PC-9 (cell line): Measurements from ENCODE around the gene DNAAF3. TPM values are rescaled to one million over a fixed set of nuclear protein-coding genes. Genes with fewer than 3 reads are reported as not detected.
A peak's percentile ranks its signal among the peaks of the same experiment; 100 is the strongest.

ENCODE experiments used
- Bru-seq: library from RNA; stranded (reverse); fragments of 400-500 nt; gene quantifications from one replicate; lab custom pipeline; 2021; lab: Mats Ljungman, UMichigan
- BruChase-seq, 2 experiments: library from RNA; stranded (reverse); fragments of 400-500 nt; gene quantifications; one replicate each; lab custom pipeline; 2021; lab: Mats Ljungman, UMichigan
- BruUV-seq: library from RNA; stranded (reverse); fragments of 400-500 nt; replicated peaks from 2 replicates; lab custom pipeline; 2021; lab: Mats Ljungman, UMichigan
- CTCF ChIA-PET: fragments of 300-600 bp; sonication (Branson Sonifier 250); formaldehyde crosslinking; loops from one replicate; lab custom pipeline; 2022; ENCODE audit warnings: antibody characterized with exemption; lab: Charles Lee
- POLR2A ChIA-PET: fragments of 300-600 bp; sonication (Branson Sonifier 250); formaldehyde crosslinking; loops from one replicate; lab custom pipeline; 2022; ENCODE audit warnings: antibody characterized with exemption; ENCODE audit not compliant: unreplicated experiment; lab: Charles Lee
- DNase-seq, 2 experiments: peaks; one replicate each; pipeline versions ENCODE4 v3.0.0 to v3.0.0-alpha.2; 2015 to 2022; ENCODE audit warnings: mixed read lengths in 1 of 2
- H2AFZ ChIP-seq: fragments of 200-600 bp; sonication (generic); 2 replicates; pipeline ENCODE4 v1.8.1; 2017; ENCODE audit warnings: antibody characterized with exemption
- H3F3A ChIP-seq: fragments of 200-600 bp; sonication (generic); 2 replicates; pipeline ENCODE4 v1.8.1; 2017; ENCODE audit warnings: antibody characterized with exemption, mild to moderate bottlenecking, low read depth; ENCODE audit not compliant: insufficient read depth
- H3K27ac ChIP-seq: fragments of 200-600 bp; sonication (generic); 2 replicates; pipeline ENCODE4 v1.6.1; 2016; ENCODE audit warnings: mixed run types
- H3K27me3 ChIP-seq: fragments of 200-600 bp; sonication (generic); 2 replicates; pipeline ENCODE4 v1.6.1; 2016; ENCODE audit warnings: low read depth, mixed run types; ENCODE audit not compliant: insufficient read depth
- H3K36me3 ChIP-seq: fragments of 200-600 bp; sonication (generic); 2 replicates; pipeline ENCODE4 v1.6.1; 2016; ENCODE audit warnings: low read depth, mixed run types
- H3K4me1 ChIP-seq: fragments of 200-600 bp; sonication (generic); replicated peaks from 2 replicates; pipeline ENCODE4 v1.6.1; 2016; ENCODE audit warnings: mixed run types; ENCODE audit not compliant: insufficient read depth
- H3K4me2 ChIP-seq: fragments of 200-600 bp; sonication (generic); 2 replicates; pipeline ENCODE4 v1.6.1; 2017; ENCODE audit warnings: mixed run types
- H3K4me3 ChIP-seq: fragments of 200-600 bp; sonication (generic); 2 replicates; pipeline ENCODE4 v1.6.1; 2016; ENCODE audit warnings: mixed run types
- H3K79me2 ChIP-seq: fragments of 200-600 bp; sonication (generic); 2 replicates; pipeline ENCODE4 v1.6.1; 2017; ENCODE audit warnings: low read depth, mixed run types
- H3K9me2 ChIP-seq: fragments of 200-600 bp; sonication (generic); 2 replicates; pipeline ENCODE4 v1.8.1; 2017; ENCODE audit warnings: mild to moderate bottlenecking; ENCODE audit not compliant: insufficient read depth
- H3K9me3 ChIP-seq: fragments of 200-600 bp; sonication (generic); 2 replicates; pipeline ENCODE4 v1.8.1; 2016; ENCODE audit warnings: low read depth; ENCODE audit not compliant: insufficient read depth
- H4K20me1 ChIP-seq: fragments of 200-600 bp; sonication (generic); 2 replicates; pipeline ENCODE4 v1.8.1; 2017; ENCODE audit not compliant: insufficient read depth
- CTCF ChIP-seq: fragments of 200-600 bp; sonication (generic); conservative IDR thresholded peaks from 2 replicates; pipeline ENCODE4 v1.6.1; 2017; ENCODE audit warnings: mixed run types, antibody characterized with exemption, mild to moderate bottlenecking, moderate library complexity
- EZH2 ChIP-seq: fragments of 200-600 bp; sonication (generic); IDR thresholded peaks from 2 replicates; pipeline ENCODE4 v1.8.0; 2017; ENCODE audit warnings: antibody characterized with exemption, low read depth
- intact Hi-C: fragments of 100-400 bp; cut with micrococcal nuclease; formaldehyde crosslinking; loops from one replicate; pipeline ENCODE4 v1.10.0; 2022; ENCODE audit not compliant: unreplicated experiment
- long read RNA-seq: library from polyadenylated mRNA; stranded (forward); transcript quantifications from one replicate; pipeline ENCODE4 v2.0.0, GENCODE V29; 2022
- total RNA-seq: library from RNA; stranded (reverse); gene quantifications from 2 replicates; pipeline ENCODE4 v1.2.3, GENCODE V29; 2021

DNAAF3 gene
- total RNA-seq (51.8 and 76.6 TPM in 2 replicates), Bru-seq, nascent RNA (percentile 52 among the genes with signal in this experiment), BruChase-seq, experiment 1, labeled RNA remaining after a 2-hour chase (percentile 61 among the genes with signal in this experiment), BruChase-seq, experiment 2, labeled RNA remaining after a 6-hour chase (percentile 73 among the genes with signal in this experiment)
- long read RNA-seq, transcript DNAAF3-201 (12 exons, 2,169 nt): major isoform, 14 of 101 reads
- long read RNA-seq, transcript DNAAF3-203 (12 exons, 2,059 nt): minor isoform, 11 of 101 reads
- long read RNA-seq, partial matches to known transcripts: 19 of 101 reads
- long read RNA-seq, other reads (novel, unspliced or antisense): 49 of 101 reads

GRCh38 chr19:55166530-55167268 is at the start of gene DNAAF3:
DNAAF3 (minus strand) TSS chr19:55166613; CDS start chr19:55166413, 200 bp downstream.
- no peaks in the 10 kb centered on the region for H3K9me3 ChIP-seq
- POLR2A ChIA-PET: interaction anchor here (0.6 to 1.4 kb wide), 19 partner anchors 10 to 473 kb away, joined by 3 to 14 read pairs (median 5); partner anchors contain the start of genes HSPBP1, PPP6R1, PTPRH and TMEM238
- intact Hi-C loops: loop anchor here (1.0 to 10.0 kb wide), 10 partner anchors 22 to 492 kb away; partner anchors contain the start of genes FIZ1, KMT5C, PPP1R12C and PPP6R1
- DNase-seq: peak; percentile 96 to 99
- no TSS peak for BruUV-seq
- H2AFZ ChIP-seq: peak within 1 kb of the TSS; percentile 93
- peak within 1 kb of the TSS; percentile 71 for H3K27ac ChIP-seq
- no peaks in the 10 kb centered on the region for H3K9me2 ChIP-seq
- H3K4me2 ChIP-seq: peak within 1 kb of the TSS; percentile 78
- TF ChIP-seq CTCF: no peak
- TF ChIP-seq EZH2: no peak
- H3K27me3 ChIP-seq: no peaks in the 10 kb centered on the region
- H3K36me3 ChIP-seq: no peaks in the 10 kb centered on the region
- peaks cover 13% of the 10 kb centered on the region for H3K4me1 ChIP-seq
- H3F3A ChIP-seq: peaks cover 22% of the 10 kb centered on the region
- H3K4me3 ChIP-seq: peak within 1 kb of the TSS; percentile 70
- CTCF ChIA-PET: interaction anchor here (0.5 to 2.3 kb wide), 9 partner anchors 11 to 258 kb away, joined by 3 to 16 read pairs (median 3); no protein-coding TSS in a partner anchor
- H3K79me2 ChIP-seq: no peaks in the 10 kb centered on the region
- no peaks in the 10 kb centered on the region for H4K20me1 ChIP-seq

GRCh38 chr19:55213547-55213946 is 47.1 kb upstream of the DNAAF3 start:
- POLR2A ChIA-PET: no interaction called here
- H3K9me2 ChIP-seq: no peaks in the 10 kb centered on the region
- H3K27me3 ChIP-seq: no peaks in the 10 kb centered on the region
- no TSS peak for BruUV-seq
- no peak overlapping the region for H3K4me2 ChIP-seq
- peaks cover 39% of the 10 kb centered on the region for H3K4me1 ChIP-seq
- H3K36me3 ChIP-seq: no peaks in the 10 kb centered on the region
- H3F3A ChIP-seq: peaks cover 48% of the 10 kb centered on the region
- H3K79me2 ChIP-seq: no peaks in the 10 kb centered on the region
- no peak overlapping the region for H3K27ac ChIP-seq
- H4K20me1 ChIP-seq: no peaks in the 10 kb centered on the region
- H2AFZ ChIP-seq: no peak overlapping the region
- DNase-seq: no peak
- intact Hi-C loops: no loop called here
- peaks cover 16% of the 10 kb centered on the region; the same call in 1 of the 2 replicates for H3K9me3 ChIP-seq
- no peak for TF ChIP-seq CTCF
- TF ChIP-seq EZH2: no peak
- no peak overlapping the region for H3K4me3 ChIP-seq
- CTCF ChIA-PET: no interaction called here

GRCh38 chr19:55212447-55212846 is 46.0 kb upstream of the DNAAF3 start:
- peak; percentile 57 for TF ChIP-seq CTCF
- no peak for TF ChIP-seq EZH2
- no peak overlapping the region for H2AFZ ChIP-seq
- H4K20me1 ChIP-seq: no peaks in the 10 kb centered on the region
- H3K79me2 ChIP-seq: no peaks in the 10 kb centered on the region
- ChIA-PET POLR2A (interaction anchor here (0.6 kb wide), 1 partner anchor 14 kb away, joined by 3 read pairs; no protein-coding TSS in a partner anchor), CTCF (no interaction called here)
- peaks cover 16% of the 10 kb centered on the region; the same call in 1 of the 2 replicates for H3K9me3 ChIP-seq
- BruUV-seq: no TSS peak
- H3K27ac ChIP-seq: no peak overlapping the region
- H3F3A ChIP-seq: peaks cover 42% of the 10 kb centered on the region
- no peaks in the 10 kb centered on the region for H3K27me3 ChIP-seq
- peaks cover 36% of the 10 kb centered on the region for H3K4me1 ChIP-seq
- H3K36me3 ChIP-seq: no peaks in the 10 kb centered on the region
- no peak for DNase-seq
- no peak overlapping the region for H3K4me3 ChIP-seq
- no peak overlapping the region for H3K4me2 ChIP-seq
- intact Hi-C loops: no loop called here
- no peaks in the 10 kb centered on the region for H3K9me2 ChIP-seq
